ENCODE results near the gene PRKRA. TPM values are rescaled to one million over a fixed set of nuclear protein-coding genes. Genes with fewer than 3 reads are reported as not detected.
A peak's percentile ranks its signal among the peaks of the same experiment; 100 is the strongest.

PRKRA gene
- total and polyA plus RNA-seq, 9 of the 15 experiments (the other 6 are each of a cell fraction or from before 2014, with no cell fraction given) = 14.1 to 78.1 (median 52.3) TPM

DNA sequence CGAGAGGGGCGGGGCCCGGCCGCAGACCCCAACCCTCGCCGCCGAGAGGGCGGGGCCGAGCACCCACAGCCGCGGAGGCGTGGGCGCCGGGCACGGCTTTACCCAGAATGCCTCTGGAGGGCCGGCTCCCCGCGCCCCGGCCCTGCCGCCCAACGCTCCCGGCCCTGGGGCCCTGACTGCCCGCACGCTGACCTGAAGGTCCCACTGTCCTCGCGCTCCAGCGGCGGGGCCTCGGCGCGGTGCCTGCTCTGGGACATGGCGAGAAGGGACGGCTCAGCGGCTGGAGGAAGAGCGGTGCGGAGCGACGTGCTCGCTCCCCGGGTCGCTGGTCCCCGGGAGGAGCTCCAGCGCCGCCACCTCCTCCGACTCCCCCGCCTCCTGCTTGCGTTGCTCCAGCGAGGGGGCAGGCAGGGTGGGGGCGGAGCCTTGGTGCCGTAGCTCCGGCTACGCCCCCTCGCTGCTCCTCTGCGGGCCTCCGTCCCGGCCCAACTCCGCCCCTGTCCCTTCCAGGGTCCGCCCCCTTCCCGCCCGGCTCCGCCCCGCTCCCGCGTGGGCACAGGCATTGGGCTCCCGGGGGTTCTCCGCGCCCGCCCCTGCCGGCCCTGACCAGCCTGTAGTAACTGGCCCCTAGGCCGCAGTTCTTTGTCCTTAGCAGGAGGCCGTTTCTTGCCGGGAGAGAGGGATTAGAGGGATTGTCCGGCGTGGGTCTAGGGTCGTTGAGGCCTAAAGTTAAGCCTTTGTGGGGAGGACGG lies at the start of gene PRKRA, which contains the start of gene PJVK (continued):
- TF ChIP-seq, protein P1, sequence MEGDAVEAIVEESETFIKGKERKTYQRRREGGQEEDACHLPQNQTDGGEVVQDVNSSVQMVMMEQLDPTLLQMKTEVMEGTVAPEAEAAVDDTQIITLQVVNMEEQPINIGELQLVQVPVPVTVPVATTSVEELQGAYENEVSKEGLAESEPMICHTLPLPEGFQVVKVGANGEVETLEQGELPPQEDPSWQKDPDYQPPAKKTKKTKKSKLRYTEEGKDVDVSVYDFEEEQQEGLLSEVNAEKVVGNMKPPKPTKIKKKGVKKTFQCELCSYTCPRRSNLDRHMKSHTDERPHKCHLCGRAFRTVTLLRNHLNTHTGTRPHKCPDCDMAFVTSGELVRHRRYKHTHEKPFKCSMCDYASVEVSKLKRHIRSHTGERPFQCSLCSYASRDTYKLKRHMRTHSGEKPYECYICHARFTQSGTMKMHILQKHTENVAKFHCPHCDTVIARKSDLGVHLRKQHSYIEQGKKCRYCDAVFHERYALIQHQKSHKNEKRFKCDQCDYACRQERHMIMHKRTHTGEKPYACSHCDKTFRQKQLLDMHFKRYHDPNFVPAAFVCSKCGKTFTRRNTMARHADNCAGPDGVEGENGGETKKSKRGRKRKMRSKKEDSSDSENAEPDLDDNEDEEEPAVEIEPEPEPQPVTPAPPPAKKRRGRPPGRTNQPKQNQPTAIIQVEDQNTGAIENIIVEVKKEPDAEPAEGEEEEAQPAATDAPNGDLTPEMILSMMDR (IDR thresholded peaks at IDR 0.05 in 2 of 3, conservative IDR thresholded peaks at IDR 0.05 in 1 of 3; ENCODE audit: insufficient read depth in 2 of 3, low read depth in 1 of 3, low read length in 3 of 3) = peak in 2 of 3 experiments; percentile 9 to 14; a peak in 1 of 6 replicates
- TF ChIP-seq CUX1 (CRISPR knock-in tag; IDR thresholded peaks at IDR 0.05) (no peak), RB1 (IDR thresholded peaks at IDR 0.05; ENCODE audit: low read depth) (peak; percentile 83; the same call in 1 of the 2 replicates), EGR1 (conservative IDR thresholded peaks at IDR 0.05) (peak; percentile 97), CBX5 (IDR thresholded peaks at IDR 0.05; ENCODE audit: borderline replicate concordance, low read depth) (peak; percentile 36; the same call in 1 of the 2 replicates), ILF3 (IDR thresholded peaks at IDR 0.05; ENCODE audit: borderline replicate concordance) (peak; percentile 43; the same call in 1 of the 2 replicates), CHCHD3 (CRISPR knock-in tag; IDR thresholded peaks at IDR 0.05) (peak; percentile 54; the same call in 1 of the 2 replicates), EP300 (IDR thresholded peaks at IDR 0.05; ENCODE audit: low read length) (peak; percentile 11; the same call in 1 of the 2 replicates), ZBTB17 (CRISPR knock-in tag; IDR thresholded peaks at IDR 0.05) (peak; percentile 66; the same call in 1 of the 2 replicates), LEF1 (IDR thresholded peaks at IDR 0.05) (no peak), FUS (optimal IDR thresholded peaks at IDR 0.05; ENCODE audit: low read depth, low read length) (no peak)
- TF ChIP-seq, protein P2, sequence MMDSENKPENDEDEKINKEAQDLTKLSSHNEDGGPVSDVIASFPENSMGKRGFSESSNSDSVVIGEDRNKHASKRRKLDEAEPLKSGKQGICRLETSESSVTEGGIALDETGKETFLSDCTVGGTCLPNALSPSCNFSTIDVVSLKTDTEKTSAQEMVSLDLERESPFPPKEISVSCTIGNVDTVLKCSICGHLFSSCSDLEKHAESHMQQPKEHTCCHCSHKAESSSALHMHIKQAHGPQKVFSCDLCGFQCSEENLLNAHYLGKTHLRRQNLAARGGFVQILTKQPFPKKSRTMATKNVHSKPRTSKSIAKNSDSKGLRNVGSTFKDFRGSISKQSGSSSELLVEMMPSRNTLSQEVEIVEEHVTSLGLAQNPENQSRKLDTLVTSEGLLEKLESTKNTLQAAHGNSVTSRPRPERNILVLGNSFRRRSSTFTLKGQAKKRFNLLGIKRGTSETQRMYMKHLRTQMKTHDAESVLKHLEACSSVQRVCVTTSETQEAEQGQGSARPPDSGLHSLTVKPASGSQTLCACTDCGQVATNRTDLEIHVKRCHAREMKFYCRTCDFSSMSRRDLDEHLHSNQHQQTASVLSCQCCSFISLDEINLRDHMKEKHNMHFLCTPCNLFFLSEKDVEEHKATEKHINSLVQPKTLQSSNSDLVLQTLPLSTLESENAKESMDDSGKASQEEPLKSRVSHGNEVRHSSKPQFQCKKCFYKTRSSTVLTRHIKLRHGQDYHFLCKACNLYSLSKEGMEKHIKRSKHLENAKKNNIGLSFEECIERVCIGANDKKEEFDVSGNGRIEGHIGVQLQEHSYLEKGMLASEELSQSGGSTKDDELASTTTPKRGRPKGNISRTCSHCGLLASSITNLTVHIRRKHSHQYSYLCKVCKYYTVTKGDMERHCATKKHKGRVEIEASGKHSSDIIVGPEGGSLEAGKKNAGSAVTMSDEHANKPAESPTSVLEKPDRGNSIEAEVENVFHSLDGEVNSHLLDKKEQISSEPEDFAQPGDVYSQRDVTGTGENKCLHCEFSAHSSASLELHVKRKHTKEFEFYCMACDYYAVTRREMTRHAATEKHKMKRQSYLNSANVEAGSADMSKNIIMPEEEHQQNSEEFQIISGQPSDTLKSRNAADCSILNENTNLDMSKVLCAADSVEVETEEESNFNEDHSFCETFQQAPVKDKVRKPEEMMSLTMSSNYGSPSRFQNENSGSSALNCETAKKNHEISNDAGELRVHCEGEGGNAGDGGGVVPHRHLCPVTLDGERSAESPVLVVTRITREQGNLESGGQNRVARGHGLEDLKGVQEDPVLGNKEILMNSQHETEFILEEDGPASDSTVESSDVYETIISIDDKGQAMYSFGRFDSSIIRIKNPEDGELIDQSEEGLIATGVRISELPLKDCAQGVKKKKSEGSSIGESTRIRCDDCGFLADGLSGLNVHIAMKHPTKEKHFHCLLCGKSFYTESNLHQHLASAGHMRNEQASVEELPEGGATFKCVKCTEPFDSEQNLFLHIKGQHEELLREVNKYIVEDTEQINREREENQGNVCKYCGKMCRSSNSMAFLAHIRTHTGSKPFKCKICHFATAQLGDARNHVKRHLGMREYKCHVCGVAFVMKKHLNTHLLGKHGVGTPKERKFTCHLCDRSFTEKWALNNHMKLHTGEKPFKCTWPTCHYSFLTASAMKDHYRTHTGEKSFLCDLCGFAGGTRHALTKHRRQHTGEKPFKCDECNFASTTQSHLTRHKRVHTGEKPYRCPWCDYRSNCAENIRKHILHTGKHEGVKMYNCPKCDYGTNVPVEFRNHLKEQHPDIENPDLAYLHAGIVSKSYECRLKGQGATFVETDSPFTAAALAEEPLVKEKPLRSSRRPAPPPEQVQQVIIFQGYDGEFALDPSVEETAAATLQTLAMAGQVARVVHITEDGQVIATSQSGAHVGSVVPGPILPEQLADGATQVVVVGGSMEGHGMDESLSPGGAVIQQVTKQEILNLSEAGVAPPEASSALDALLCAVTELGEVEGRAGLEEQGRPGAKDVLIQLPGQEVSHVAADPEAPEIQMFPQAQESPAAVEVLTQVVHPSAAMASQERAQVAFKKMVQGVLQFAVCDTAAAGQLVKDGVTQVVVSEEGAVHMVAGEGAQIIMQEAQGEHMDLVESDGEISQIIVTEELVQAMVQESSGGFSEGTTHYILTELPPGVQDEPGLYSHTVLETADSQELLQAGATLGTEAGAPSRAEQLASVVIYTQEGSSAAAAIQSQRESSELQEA (IDR thresholded peaks at IDR 0.05; ENCODE audit: low read depth) = peak; percentile 86

Data from K562 (cell line).